NCI-H146 treated with DMSO at 0.1 percent for 48 hours (cell line): ENCODE data around the gene ATP2B2.

Experiments used
- DNase-seq: peaks from one replicate; lab custom pipeline; 2025; ENCODE audit not compliant: unreplicated experiment; lab: John Stamatoyannopoulos, UW

The ATP2B2 gene

DNA sequence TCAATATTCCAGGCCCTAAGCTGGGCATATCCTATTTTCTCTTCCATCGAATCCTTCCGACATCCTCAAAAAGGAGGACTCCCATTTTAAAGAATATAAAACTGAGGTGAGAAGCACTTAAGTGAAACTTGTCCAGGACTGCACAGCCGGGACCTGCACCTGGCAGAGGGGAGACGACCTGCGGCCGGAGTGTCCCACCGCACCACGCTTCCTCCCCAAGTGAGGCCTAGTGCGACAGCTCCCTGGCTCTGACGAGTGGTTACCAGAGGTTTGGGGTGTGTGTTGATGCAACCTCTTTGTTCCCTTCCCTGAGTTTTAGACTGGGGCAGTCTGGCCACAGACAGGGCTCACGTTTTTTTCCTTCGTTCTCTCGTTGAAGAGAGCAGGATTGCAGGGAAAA is 24.9 kb upstream of the ATP2B2 start:
- no peak for DNase-seq

DNA sequence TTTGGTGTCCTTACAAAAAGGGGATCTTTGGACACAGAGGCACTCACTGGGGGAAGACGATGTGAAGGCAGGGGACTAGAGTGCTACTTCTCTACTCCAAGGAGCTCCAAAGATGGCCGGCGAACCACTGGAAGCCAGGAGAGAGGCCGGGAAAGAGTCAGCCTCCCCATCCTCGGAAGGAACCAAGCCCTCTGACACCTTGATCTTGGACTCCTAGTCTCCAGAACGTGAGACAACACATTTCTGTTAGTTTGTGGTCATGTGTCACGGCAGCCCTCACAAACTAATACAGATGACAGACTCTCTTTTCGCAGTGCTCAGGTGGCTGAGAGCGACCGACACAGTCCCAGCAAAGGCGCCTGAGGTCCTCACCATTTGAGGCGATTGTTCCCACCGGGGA is 24.4 kb upstream of the ATP2B2 start:
- DNase-seq: no peak

DNA sequence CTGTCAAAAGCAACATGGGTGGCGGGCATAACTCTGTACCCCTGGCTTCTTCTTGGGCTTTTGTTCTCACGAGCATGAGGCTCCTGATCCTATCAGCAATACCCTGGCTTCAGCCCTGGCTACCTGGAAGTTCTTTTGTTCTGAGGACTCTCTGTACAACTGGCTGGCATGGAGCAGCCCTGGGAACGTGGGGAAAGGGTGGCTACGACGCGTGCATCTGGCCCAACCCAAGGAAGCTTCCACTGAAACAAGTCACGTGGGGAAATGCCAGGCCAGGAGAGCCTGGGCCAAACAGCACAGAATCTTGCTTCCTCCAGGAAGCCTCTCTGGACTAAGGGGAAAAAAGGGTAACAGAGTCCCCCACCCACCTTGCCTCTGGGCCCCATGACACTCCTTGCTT is 22.7 kb upstream of the ATP2B2 start:
- no peak for DNase-seq

DNA sequence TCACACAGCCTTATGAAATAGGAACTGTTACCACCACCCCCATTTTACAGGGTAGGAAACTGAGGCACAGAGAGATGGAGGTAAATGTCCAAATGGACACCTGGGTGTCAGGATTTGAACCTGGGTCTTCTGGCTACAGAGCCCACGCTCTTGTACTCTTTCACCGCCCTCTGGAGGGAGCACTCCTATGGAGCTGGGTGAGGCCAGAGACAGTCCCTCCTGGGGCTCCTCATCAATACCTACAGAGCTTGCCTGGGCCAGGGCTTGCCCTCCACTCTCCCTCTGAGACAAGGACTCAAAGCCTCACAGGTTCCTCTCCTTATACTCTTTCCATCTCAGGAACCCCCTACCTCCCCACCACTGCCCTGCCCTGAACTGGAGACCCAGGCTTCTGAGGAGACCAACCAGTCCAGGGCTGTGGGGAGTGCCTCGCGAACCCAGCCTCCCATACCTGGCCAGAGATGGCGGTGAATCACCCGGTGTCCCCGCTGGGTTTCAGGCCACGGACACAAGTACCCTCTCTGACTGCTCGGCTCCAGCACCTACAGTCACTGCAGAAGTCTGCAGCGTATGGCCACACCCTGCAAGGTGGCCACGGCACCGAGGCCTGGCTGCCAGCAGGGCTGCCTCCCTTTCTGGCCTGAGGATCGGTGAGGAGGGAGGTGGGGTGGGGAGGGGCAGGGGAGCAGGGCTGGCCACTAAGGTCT is 22.1 kb upstream of the ATP2B2 start:
- DNase-seq: no peak

DNA sequence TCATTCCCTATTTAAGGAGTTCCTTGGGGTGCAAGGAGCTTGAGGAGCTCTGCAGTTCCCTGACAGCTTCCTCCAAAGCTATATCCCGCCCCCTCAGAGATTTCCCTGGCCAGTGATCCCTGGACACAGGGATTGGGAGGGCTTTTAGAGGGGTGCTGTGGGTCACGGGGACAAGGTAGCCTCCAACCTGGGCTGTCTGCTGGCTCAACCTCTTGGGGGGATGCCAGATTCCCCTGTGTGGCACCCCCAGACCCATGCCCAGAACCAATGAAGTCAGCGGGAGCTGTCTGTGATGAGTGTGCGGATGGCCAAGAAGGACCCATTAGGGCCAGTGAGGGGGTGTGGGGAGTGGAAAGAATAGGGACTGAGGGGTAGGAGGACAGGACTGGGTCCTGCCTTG is 21.0 kb upstream of the ATP2B2 start:
- no peak for DNase-seq

DNA sequence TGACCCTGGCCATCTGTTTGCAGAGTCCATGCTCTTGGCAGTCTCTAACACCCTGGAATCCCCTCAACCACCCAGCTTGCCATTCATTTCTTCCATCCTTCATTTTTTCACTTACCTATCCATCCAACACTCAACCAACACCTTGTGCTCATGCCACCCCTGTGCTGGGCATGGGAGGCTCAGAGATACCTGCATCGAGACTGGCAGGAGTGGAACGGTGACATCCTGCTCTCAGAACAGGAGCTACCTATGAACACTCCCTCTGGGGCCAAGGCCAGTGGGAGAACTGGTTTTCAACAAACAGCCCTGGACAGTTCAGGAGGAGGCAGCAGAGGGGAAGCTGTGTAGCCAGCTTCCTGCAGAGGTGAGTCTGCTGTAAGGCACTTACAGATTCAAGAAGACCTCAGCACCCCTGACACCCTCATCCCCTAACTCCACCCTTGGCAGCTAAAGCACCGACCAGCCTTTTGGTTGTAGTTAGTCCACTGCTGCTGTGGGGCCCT is 19.5 kb upstream of the ATP2B2 start:
- no peak for DNase-seq

DNA sequence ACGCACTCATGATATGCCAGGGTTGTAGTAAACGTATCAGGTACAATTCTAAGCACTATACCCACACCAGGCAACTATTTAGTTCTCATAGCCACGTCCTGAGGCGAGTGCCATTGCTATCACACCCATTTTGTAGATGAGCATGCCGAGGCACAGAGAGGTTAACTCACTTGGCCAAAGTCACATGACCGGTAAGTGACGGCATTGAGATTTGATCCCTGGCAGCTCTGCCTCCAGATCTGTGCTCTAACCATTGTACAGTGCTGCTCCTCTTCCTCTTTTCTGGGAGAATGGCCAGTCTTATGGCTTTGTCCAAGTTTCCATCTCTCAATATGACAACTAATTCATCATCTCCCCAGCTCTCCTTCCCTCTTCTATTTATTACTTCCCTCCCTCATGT is 18.9 kb upstream of the ATP2B2 start:
- no peak for DNase-seq

DNA sequence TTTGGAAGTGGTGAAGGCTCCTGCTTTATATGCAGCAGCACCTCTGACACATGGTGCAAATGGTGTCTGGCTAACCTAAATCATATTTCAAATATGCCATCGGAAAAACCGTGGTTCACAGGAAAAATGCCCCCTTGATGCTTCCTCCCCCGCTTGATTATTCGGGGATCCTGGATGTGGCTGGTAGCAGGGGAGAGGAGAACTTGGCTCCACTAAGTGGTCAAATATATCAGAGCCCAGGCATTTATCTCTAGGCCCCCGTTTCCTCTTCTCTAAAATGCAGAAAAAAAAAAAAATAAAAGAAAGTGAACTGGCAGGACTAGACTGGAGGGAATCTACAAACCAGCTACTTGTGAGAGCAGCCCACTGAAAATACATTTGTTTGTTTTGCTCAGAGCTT is 18.2 kb upstream of the ATP2B2 start:
- no peak for DNase-seq

DNA sequence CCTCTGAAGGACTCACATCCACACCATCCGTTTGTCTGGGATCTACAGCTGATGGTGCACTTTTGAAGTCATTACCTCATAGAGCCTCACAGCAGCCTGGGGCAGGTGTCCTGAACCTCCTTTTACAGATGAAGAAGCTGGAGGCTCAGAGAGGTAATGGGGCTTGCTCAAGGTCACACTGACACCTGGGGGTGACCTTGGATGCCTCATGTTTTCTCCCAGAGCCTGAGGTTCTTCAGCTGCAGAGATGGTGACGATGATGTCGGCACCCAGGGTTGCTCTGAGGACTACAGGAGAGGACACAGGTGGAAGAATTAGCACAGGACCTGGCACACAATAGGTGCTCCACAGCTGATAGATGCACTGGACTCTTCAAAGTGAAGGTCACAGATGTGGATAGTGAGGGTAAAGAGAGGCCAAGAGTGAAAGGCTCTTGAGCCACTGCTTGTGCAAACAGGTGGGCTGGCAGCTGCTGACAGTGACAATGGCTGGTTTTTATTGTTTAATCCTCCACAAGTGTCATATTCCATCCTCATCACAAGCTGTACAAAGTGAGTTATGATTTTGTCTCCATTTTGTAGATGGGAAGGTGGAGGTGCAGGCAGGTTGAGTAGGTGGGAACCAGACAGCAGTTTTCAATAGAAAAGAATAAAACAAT is 17.4 kb upstream of the ATP2B2 start:
- DNase-seq: no peak

DNA sequence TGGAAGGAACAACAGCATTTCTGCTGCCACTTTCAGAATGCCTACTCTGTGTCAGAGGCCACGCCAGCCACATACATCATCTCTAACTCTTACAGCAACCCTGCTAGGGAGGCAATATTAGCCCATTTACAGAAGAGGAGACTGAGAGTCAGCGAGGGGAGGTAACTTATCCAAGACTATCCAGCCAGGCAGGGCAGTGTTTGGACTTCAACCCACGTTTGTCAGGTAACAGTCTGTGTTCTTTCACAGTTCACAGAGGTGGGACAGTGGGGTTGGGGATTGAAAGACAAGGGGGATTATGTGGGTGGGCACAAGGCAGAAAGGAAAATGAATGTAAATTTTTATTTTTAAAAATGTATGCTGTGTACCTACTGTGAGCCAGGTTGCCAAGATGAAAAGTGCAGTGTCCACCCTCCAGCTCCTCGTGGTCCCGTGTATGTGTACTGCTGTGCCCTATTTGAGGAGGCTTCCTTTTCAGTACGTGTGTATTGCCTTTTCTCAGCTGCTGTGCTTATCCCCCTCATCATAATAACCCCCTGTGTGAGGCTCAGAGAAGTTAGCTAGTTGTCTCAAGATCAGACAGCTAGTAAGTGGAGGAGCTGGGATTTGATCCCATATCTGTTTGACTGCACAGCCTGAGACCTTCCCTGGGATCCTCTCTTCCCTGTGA is 16.5 kb upstream of the ATP2B2 start:
- DNase-seq: no peak

DNA sequence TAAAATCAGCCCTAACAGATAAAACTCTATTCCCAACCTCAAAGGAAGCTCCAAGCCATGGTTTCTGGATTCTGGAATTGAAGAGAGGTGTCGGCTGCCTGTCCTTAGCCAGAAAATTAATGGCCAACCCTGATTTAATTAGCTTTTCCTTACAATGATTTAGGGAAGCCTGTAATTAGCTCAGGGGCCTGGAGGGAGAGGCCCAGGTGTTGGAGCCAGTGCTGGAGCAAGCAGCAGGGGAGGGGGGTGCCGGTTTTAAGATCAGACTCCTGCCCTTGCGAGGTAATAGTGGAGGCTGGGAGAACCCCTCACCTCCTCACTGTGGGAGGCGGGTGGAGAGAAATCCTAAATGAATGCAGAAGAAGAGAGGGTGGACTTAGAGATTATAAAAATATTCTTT is 14.7 kb upstream of the ATP2B2 start:
- no peak for DNase-seq

DNA sequence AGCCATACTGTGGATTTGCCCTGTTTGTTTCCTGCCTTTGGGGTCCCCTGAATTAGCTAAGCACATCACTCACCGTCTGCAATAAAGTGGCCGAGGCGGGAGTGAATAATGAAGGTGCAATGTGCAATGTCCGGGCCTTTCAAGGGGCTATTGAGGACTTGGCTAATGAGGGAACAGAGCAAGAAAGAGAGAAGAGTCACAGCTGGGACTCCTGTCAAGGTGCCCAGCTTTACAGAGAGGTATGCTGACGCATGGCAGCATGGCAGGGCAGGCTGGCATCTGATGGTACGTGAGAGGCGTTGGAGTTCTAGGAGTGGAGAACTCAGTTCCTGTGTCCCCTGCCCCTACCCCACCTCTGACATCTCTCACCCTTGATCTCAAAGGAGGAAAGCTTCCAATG is 13.8 kb upstream of the ATP2B2 start:
- no peak for DNase-seq

DNA sequence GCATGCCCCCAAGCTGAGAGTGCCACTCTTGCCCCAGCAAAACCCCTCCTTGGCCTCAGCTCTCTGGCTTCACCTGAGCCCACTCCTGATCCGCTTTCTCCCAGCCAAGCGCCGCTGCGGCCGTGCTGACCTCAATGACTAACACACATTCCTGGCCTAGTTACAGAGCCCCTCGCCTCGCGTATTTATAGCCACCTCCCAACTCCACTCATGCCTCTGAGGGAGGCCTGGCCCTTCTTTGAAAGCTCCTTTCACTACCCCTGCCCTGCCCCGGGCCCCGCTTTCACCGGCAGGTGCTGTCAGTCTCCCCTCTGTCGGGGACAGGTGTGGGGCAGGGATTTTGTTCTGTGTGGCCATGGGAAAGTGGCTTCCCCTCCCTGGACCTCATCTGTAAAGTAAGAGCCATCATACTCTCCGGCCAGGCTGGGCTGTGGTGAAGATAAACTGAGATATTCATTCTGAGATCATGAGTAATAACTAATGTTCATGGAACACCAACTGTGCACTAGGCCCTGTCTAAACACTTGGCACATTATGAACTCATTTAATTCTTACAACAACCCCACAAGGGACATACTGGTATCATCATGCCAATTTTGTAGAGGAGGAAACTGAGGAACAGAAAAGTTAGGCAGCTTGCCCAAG is 13.2 kb upstream of the ATP2B2 start:
- DNase-seq: no peak

DNA sequence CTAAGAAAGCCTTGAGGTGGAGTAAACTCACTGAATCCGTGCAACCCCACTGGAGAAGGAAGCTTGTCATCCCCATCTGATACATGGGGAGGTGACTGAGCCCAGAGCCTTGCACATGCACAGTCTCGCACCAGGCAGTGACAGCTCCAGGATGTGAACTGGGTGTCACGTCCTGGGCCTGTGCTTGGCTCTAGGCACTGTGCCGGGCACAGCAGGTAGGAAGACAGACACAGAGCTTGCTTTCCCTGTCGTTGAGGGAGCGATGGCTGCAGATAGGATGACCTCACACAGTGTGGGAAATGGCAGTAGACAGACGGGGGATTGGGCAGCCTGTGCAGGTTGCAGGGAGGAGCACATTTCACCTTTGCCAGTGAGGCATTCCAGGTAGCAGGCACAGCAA is 12.2 kb upstream of the ATP2B2 start:
- no peak for DNase-seq

DNA sequence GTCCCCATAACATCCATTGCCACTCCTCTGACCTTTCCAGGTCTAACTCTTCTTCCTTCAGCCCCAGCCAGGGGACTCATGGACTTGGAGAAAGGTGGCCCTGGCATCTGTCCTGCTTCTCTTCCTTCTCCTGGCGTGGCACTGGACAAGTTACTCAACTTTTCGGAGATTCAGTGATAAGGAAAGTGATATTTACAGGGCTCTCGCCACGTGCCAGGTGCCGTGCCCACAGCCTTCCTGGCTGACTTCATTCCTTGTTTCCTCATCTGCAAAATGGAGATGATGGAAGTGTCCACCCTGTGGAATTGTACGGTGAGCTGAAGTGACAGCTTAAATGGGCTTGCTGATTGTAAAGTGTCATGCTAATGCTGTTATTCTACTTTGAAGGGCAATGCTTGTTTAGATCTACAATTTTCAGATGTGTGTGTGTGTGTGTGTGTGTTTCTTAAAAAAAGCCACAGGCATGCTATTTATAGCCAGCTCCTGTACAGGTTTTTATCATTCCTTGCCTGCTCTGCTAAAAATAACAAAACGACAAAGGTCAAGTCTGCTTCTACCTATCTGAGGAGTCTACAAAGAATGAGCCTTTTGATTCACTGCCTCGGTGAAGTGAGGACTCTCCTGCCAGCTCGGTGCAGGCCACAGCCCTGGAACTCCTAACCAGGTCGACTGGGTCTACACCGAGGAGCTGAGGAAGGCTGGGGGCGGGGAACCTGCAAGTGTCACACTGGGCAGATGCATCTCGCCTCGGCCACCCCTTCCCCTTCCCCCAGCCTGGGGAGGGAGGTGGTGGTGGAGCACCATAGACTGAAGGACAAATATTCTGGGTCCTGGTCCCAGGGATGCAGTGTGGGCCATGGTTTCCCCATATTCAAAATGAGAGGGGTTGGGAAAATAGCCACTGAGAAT is 11.4 kb upstream of the ATP2B2 start:
- DNase-seq: no peak

DNA sequence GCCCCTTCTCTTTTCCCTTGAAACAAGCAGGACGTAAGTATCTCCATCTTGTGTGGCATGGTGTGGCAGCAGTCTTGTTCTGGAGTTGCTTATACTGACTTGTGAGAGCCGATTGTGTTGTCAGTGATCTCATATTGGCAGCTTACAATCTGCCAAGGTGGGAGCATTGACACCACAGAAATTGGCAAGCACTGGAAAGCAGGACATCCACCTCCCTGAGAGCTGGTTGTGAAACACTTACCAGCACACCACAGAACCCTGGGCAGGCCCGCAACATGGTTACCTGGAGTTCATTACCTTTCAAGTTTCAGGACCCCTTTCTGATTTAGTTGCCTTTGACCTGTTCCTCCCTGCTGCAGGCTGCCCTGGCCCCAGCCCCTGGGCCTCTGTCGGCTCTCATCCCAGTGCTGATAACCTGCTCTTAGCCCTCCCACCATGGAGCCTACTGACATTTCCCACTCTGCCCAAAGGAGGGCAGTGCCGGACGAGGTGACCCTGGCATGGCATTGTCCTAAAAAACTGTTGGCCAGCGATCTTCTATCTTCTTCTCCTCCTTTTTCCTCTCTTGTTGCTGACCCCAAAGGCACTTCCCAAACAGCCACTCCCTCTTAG is 10.6 kb upstream of the ATP2B2 start:
- no peak for DNase-seq

DNA sequence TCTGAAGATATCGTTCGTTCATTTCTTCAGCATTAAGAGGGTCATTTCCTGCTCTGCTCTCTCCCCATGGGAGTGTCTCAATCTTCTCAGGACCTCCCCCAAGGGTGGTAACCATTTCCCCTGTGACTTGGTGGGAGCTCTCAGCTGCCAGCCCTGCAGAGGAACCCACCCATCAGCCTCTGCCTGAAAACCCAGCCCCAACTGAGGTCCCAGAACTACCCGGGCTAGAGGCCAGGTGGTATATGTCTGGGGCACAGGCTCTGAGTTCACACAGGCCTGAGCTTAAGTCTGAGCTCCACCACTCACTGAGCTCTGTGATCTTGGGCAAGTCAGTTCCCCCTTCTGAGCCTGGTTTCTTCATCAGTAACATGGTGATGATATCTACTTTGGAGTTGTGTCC is 10.0 kb upstream of the ATP2B2 start:
- no peak for DNase-seq

DNA sequence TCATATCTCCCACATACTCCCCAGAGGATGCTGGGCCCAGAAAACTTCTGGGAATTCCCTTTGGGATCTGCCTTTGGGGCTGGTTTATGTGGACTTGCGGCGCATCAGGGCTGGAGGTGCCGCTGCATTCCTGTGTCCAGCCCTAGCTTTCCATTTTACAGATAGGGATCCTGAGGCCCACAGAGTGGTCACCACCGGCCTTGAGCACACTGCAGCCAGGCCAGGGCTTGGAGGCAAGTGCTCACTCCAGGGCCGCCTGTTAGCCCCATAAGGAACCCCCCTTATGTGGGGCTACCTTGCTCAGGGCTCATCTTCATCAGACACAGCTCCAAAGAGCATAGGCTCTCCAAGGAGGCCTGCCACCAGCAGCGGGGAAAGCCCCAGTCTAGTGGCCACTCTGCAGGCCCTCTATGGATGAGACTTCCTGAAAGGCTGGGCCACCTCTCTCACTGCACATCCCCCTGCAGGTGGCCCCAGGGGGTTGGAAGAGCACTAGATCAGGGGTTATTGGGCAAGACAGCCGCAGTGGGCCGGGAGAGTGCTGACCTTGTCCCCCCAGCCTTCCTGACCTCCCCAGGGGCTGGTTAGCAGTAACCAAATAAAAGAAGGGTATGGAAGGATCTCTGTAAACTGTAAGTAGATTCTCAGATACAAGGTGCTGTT is 9.2 kb upstream of the ATP2B2 start:
- no peak for DNase-seq

DNA sequence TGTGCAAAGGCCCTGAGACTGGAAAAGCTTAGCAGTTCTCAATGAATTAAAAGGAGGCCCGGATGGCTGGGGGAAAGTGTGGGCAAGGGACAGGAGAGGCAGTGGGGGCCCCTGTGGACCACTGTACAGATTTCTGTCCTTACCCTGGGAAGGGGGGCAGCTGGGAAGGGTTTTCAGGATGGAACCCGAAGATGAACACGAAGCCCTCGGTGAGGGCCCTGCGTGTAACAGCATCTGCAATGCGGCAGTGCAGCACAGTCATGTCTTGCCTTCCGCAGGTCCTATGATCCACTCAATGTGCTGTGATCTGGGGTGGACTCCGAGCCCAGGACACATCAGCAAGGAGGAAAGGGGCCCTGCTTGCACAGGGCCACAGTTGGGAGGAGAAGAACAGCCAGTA is 7.9 kb upstream of the ATP2B2 start:
- no peak for DNase-seq

DNA sequence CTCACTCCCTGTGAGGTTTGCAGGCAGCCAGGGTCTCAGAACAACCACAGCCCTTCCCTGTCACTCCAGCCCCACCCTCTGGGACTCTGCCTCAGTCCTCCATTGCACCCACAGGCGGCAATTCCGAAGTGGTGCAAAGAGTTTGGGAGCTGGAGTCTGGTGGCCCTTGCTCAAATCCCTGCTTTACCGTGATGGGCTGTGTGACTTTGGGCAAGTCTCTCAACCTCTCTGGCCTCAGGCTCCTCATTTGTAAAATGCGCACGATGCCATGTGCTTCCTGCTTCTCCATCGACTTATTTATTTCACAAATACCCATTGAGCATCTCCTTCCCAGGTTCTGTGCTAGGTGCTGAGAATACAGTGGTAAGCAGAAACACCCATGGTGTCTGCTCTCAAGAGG is 7.3 kb upstream of the ATP2B2 start:
- DNase-seq: no peak
